Stimulated activated naive CD8-positive, alpha-beta T cell treated with anti-CD3 and anti-CD28 coated beads, Interleukin-15, amount 100 ng/mL, for 72 hours (primary cell): ENCODE results near the gene DUOXA2.
"Not testable (repeated sequence)": the region's sequence is repeated elsewhere in the genome, so short reads cannot be mapped to it uniquely, and the experiment has no call there.

ENCODE experiments used
- ATAC-seq: fragments of 150-1000 bp; cut with Tn5 transposase; 2 replicates; pipeline ENCODE4 v1.10.0; 2021; ENCODE audit warnings: mild to moderate bottlenecking, moderate library complexity
- DNase-seq, 2 donors: peaks; one replicate each; pipeline ENCODE4 v3.0.0; 2021 to 2022
- H3K27ac Mint-ChIP-seq, 2 donors: one replicate each; pipeline ENCODE4 v1.8.0; 2022; ENCODE audit warnings: mild to moderate bottlenecking in 2 of 2, mixed read lengths in 2 of 2, moderate library complexity in 2 of 2
- H3K27me3 Mint-ChIP-seq: one replicate; pipeline ENCODE4 v1.8.0; 2022; ENCODE audit warnings: mixed read lengths
- H3K4me1 Mint-ChIP-seq: one replicate; pipeline ENCODE4 v1.8.0; 2022; ENCODE audit warnings: mild to moderate bottlenecking, mixed read lengths
- H3K4me3 Mint-ChIP-seq, 2 donors: one replicate each; pipeline ENCODE4 v1.8.0; 2022; ENCODE audit warnings: mild to moderate bottlenecking in 2 of 2, mixed read lengths in 2 of 2, moderate library complexity in 1 of 2
- H3K9me3 Mint-ChIP-seq, 2 donors: one replicate each; pipeline ENCODE4 v1.8.0; 2022; ENCODE audit warnings: mixed read lengths in 2 of 2

DUOXA2 gene

DNA sequence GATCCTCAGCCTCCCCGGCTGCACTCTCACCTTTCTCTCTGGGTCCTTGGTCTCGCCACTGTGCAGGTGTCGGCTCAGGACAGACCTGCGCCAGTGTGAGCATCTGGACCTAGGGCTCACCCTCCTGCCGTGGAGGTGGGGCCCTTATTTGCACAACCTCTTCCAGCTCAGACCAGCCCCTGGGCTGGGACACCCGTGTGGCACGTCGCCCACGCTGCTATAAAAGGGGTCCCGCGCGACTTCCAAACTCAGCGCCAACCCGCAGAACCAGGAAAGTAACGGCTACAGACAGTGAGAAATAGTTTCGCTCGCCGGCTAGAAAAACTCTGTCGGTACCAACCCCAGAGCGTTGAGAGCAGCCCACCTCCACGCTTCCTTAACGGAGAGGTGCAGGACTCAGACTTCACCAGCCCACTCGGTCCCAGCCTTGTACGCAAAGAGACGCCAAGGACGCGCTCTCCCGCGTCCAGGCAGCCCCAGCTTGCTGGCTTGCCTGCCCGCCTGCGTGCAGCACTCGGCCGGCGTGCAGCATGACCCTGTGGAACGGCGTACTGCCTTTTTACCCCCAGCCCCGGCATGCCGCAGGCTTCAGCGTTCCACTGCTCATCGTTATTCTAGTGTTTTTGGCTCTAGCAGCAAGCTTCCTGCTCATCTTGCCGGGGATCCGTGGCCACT lies at the start of gene DUOXA2, which contains the start of gene DUOX2:
Gene DUOXA2 (plus strand): TSS at position 251 of the 675 bp plus-strand sequence. CDS start 280 bp downstream, at position 531.
Gene DUOX2 (minus strand): TSS at position 97 of the 675 bp plus-strand sequence. CDS start 761 bp downstream, outside the sequence.
- no peak for DNase-seq
- ATAC-seq, result no peak
- Mint-ChIP-seq H3K27ac (no peak within 1 kb of the TSS), H3K27me3 (peaks cover 91% of the 10 kb centered on the region), H3K4me1 (peaks cover 66% of the 10 kb centered on the region), H3K4me3 (peak within 1 kb of the TSS in 1 of 2 donors; percentile 68), H3K9me3 (no peaks in the 10 kb centered on the region)

DNA sequence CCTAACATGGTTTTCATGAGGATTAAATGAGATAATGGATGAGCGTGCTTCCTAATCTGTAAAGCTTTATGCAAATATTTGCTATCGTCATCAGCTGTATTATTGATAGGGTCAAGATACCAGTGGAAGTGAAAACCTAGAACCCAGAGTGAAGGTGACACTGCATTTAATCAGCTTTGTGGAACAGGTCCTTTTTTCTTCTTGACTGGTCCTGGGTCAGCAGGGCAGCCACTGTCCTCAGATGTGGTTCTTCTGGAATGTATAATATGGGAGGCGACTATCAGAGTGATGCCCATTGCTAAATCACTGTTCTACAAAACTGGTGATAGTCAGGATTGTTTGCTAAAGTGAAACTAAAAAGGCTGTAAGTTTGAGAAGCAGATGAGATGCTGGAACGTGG lies 49.7 kb upstream of the DUOXA2 start:
- Mint-ChIP-seq H3K27me3 (no peaks in the 10 kb centered on the region), H3K4me1 (peaks cover 11% of the 10 kb centered on the region), H3K4me3 (no peak overlapping the region), H3K9me3 (no peaks in the 10 kb centered on the region), H3K27ac (no peak overlapping the region)
- ATAC-seq (no peak), DNase-seq (no peak)

- not testable (repeated sequence) for H3K9me3 Mint-ChIP-seq, H3K4me3 Mint-ChIP-seq, H3K27me3 Mint-ChIP-seq, DNase-seq, H3K4me1 Mint-ChIP-seq, ATAC-seq
- H3K27ac Mint-ChIP-seq, result peak overlapping the region in 1 of 2 donors; percentile 46
Observed at GRCh38 chr15:45069942-45070360, 44.2 kb upstream of the DUOXA2 start.

DNA sequence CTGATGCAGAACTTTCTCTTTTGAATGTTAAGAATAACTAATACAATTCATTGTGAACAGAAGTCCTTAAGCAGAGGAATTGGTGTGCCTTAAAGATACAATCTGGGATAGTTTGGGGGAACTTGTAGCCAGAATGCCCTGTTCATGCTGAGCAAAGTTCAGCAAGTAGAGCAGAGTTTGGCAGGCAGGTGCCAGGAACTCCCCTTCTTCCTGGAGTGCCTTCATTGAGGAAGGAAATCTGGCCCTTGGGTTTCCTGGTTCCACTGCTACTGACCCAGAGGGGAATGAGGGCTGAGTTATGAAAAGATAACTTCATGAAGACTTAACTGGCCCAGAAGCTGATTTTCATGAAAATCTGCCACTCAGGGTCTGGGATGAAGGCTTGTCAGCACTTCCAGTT lies 40.5 kb upstream of the DUOXA2 start:
- not testable (repeated sequence) for ATAC-seq, H3K4me1 Mint-ChIP-seq, H3K4me3 Mint-ChIP-seq, H3K27me3 Mint-ChIP-seq, H3K27ac Mint-ChIP-seq, DNase-seq, H3K9me3 Mint-ChIP-seq

GRCh38 chr15:45075440-45076320 lies 38.4 kb upstream of the DUOXA2 start:
- H3K4me3 Mint-ChIP-seq, ATAC-seq, H3K4me1 Mint-ChIP-seq, H3K27me3 Mint-ChIP-seq, H3K9me3 Mint-ChIP-seq, H3K27ac Mint-ChIP-seq, DNase-seq: not testable (repeated sequence)

GRCh38 chr15:45077391-45077790 lies 36.7 kb upstream of the DUOXA2 start:
- H3K4me3 Mint-ChIP-seq, H3K27me3 Mint-ChIP-seq, H3K4me1 Mint-ChIP-seq, H3K9me3 Mint-ChIP-seq, DNase-seq, H3K27ac Mint-ChIP-seq, ATAC-seq: not testable (repeated sequence)

DNA sequence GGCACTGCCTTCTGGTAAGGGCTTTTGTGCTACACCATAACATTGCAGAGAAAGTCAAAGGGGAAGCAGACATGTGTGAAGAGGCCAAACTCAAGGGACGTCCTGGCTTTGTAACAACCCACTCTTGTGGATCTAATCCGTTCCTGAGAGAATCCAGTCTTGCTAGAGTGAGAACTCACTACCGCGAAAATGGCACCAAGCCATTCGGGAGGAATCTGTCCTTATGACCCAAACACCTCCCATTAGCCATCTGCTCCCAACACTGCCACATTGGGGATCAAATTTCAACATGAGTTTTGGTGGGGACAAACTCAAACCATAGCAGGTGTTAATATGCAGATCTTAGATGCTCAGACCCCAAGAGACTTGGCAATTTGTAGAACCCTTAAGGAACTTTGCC lies 34.9 kb upstream of the DUOXA2 start:
- peaks cover 14% of the 10 kb centered on the region for H3K27me3 Mint-ChIP-seq
- not testable (repeated sequence) for H3K4me3 Mint-ChIP-seq, H3K27ac Mint-ChIP-seq, H3K9me3 Mint-ChIP-seq, DNase-seq, ATAC-seq, H3K4me1 Mint-ChIP-seq

DNA sequence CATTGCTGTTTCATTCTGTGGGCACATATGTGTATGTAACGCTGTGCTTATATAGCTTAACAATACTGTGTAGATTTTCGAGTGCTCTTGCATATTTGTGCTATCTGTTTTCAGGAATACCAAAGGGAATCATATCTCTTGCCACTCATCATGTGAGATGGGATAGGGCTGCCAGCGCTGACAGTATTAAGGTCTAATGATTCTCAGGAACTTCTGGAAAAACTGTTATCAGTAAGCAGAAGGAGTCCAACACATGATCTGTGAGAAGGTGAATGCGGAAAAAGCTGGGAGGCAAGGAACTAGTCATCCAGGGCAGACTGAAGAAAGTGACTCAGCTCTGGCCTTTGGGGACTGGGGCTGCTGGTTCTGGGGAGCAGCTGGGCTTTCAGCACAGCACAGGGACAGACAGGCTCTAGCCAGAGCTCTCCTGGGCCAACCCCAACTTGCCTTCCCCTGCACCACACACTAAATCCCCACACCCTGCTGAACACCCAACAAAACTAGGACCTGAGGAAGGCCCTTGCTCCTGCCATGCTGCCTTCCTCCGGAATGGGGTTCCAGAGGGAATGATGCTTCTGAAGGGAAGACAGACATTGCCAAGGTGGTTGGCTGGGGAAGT lies 34.4 kb upstream of the DUOXA2 start:
- not testable (repeated sequence) for DNase-seq, H3K4me3 Mint-ChIP-seq, H3K9me3 Mint-ChIP-seq, H3K27ac Mint-ChIP-seq, ATAC-seq, H3K4me1 Mint-ChIP-seq
- H3K27me3 Mint-ChIP-seq, result peaks cover 19% of the 10 kb centered on the region

DNA sequence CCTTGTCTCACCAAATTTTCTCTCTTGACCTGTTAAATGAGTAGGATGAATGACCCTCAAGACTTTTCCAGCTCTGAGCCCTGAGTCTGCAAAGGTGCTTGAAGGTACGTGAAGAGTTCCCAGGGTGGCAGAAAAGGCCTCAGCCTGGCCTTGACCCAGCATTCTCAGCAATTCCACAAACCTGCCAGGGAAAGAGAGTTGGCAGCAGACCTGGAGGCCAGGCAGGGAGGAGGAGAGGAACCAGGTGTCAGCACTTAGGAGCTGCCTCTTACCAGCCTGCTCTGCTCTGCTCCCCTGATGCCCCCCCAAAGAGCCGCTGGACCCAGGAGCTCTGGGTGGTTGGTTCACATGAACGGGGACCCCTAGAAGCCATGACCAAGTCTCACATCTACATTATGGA lies 33.5 kb upstream of the DUOXA2 start:
- H3K4me1 Mint-ChIP-seq, ATAC-seq, H3K4me3 Mint-ChIP-seq, H3K9me3 Mint-ChIP-seq, H3K27ac Mint-ChIP-seq, DNase-seq: not testable (repeated sequence)
- peaks cover 19% of the 10 kb centered on the region for H3K27me3 Mint-ChIP-seq

DNA sequence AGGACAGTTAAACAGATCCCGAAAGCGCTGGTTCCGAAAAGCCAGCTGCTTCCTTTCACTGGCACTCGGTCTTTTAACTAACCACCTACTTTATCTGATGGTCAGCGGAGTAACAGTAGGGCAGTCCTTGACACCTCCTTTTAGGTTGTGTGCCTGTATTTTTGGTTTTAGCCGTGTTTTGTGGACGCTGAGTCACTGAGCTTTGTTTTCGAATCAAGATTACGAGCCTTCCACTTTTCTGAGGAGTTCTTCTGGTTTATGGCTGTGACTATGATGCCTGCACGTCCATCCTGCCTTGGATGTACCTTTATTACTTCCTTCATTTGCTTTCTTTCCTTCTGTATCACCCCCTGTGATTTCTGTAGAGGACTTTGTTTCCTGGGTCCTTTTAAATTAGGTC lies 31.7 kb upstream of the DUOXA2 start:
- H3K4me3 Mint-ChIP-seq, DNase-seq, H3K27ac Mint-ChIP-seq, H3K9me3 Mint-ChIP-seq, ATAC-seq, H3K4me1 Mint-ChIP-seq: not testable (repeated sequence)
- H3K27me3 Mint-ChIP-seq, result peaks cover 25% of the 10 kb centered on the region

- H3K4me3 Mint-ChIP-seq, result no peak overlapping the region
- H3K9me3 Mint-ChIP-seq, result no peaks in the 10 kb centered on the region
- H3K27ac Mint-ChIP-seq, result no peak overlapping the region
- no peaks in the 10 kb centered on the region for H3K4me1 Mint-ChIP-seq
- ATAC-seq (no peak), DNase-seq (no peak)
- peaks cover 25% of the 10 kb centered on the region for H3K27me3 Mint-ChIP-seq
Observed at GRCh38 chr15:45083223-45083622, 30.9 kb upstream of the DUOXA2 start.

GRCh38 chr15:45084163-45084562 lies 30.0 kb upstream of the DUOXA2 start:
- Mint-ChIP-seq H3K27ac (no peak overlapping the region), H3K4me1 (no peaks in the 10 kb centered on the region), H3K9me3 (no peaks in the 10 kb centered on the region), H3K27me3 (peaks cover 25% of the 10 kb centered on the region), H3K4me3 (no peak overlapping the region)
- no peak for DNase-seq
- no peak for ATAC-seq

- no peaks in the 10 kb centered on the region for H3K9me3 Mint-ChIP-seq
- ATAC-seq (no peak), DNase-seq (no peak)
- H3K27me3 Mint-ChIP-seq, result peaks cover 39% of the 10 kb centered on the region
- no peaks in the 10 kb centered on the region for H3K4me1 Mint-ChIP-seq
- no peak overlapping the region for H3K27ac Mint-ChIP-seq
- H3K4me3 Mint-ChIP-seq, result no peak overlapping the region
Observed at GRCh38 chr15:45087513-45087912, 26.6 kb upstream of the DUOXA2 start.

GRCh38 chr15:45088801-45089711 lies 25.1 kb upstream of the DUOXA2 start:
- no peak for DNase-seq
- Mint-ChIP-seq H3K4me1 (no peaks in the 10 kb centered on the region), H3K27ac (peak overlapping the region in 1 of 2 donors; percentile 23)

More at GRCh38 chr15:45088801-45089711, 25.1 kb upstream of the DUOXA2 start:
- Mint-ChIP-seq H3K9me3 (no peaks in the 10 kb centered on the region), H3K27me3 (peaks cover 26% of the 10 kb centered on the region), H3K4me3 (no peak overlapping the region)
- ATAC-seq, result no peak
